GM18868 (cell line): ENCODE measurements around the gene NUTF2.

Experiments used
- ATAC-seq: cut with Tn5 transposase; IDR thresholded peaks from one replicate; pipeline ENCODE4 v1.9.1; 2021; ENCODE audit warnings: mild to moderate bottlenecking, moderate library complexity; ENCODE audit not compliant: unreplicated experiment

The NUTF2 gene

GRCh38 chr16:67917140-67917851, 70.6 kb downstream of the NUTF2 start:
- ATAC-seq: no peak

GRCh38 chr16:67917852-67918236, 71.1 kb downstream of the NUTF2 start:
- ATAC-seq: no peak

DNA sequence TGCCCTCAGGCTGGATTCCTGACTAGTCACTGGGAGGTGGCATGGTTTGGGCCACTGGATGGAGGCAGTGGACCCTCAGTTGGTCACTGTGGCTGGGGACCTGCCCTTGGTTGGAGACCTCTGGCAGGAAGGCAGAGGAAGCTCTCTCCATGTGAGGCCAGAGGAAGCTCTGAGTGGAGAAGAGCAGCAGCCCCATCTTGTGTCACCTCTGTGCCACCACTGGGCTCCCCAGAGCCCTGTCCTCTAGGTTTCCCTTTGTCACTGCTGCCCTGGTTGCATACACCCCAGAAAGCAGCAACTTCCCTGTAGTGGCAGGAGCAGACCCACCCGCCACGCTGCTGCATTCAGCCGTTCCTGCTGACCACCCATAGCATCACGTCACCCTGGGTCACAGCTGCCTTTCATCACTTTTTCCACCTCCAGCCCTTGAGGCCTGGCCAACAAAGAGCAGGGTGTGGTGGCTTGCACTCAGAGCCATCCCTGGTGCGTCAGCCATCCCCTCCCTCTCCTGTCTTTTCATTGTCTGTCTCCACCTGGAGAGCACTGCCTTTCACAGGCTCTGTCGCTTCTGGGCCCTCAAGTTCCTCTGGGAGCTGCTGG, 73.0 kb downstream of the NUTF2 start:
- no peak for ATAC-seq
